ENCODE results near the gene POPDC3.
"Not testable (repeated sequence)": the region's sequence is repeated elsewhere in the genome, so short reads cannot be mapped to it uniquely, and the experiment has no call there.

POPDC3 gene

GRCh38 chr6:105194591-105194990, 14.8 kb upstream of the POPDC3 start:
- no peak for DNase-seq

GRCh38 chr6:105194106-105194505, 14.3 kb upstream of the POPDC3 start:
- no peak for DNase-seq

DNA sequence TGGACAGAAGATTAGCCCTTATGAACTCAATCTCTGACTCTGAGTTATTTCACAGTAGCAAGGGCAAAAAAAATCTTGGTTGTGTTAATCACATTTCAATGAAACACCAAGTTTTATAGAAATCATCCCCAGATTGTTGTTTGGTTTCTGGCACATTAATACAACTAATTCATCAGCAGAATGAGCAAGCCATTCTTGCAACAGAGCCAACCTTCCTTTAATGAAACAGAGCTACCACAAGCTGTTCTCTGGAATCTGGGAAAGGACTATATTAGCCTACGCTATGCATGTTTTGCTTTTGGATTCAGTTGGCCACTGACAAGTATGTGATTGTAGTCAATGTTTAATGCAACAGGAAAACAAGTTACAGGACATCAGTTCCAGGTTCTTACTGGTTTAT, 13.8 kb upstream of the POPDC3 start:
- no peak for DNase-seq

DNA sequence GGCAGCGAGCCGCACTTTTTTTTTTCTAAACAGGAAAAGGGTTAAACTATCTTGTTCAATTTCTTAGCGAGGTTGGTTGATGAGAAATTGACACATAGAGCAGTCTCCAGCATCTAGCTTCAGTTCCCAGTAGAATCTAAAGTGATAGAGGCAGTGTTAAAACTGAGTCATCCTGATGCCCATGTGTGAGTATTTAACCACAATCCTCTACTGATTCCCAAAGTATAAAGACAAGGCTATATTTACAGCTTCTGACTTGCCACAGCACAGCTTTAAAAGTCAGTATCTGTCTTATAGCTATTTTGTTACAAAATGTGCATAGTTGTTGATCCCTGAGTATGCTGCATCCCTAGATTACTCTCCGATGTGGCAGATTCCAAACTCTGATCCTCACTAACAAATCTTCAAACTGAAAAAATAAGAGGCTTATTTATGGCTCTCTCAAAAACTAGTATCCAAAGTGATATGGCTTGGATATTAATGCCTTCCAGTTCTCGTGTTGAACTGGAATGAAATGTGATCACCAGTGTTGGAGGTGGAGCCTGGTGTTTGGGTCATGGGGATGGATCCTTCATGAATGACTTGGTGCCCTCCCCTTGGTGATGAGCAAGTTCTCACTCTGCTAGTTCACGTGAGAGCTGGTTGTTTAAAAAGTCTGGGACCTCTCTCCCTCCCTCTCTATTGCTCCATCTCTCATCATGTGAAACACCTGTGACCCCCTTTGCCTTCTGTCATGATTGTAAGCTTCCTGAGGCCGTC, 13.1 kb upstream of the POPDC3 start:
- DNase-seq, result no peak

- no peak for DNase-seq
Measured at GRCh38 chr6:105191351-105191750, 11.5 kb upstream of the POPDC3 start.

DNA sequence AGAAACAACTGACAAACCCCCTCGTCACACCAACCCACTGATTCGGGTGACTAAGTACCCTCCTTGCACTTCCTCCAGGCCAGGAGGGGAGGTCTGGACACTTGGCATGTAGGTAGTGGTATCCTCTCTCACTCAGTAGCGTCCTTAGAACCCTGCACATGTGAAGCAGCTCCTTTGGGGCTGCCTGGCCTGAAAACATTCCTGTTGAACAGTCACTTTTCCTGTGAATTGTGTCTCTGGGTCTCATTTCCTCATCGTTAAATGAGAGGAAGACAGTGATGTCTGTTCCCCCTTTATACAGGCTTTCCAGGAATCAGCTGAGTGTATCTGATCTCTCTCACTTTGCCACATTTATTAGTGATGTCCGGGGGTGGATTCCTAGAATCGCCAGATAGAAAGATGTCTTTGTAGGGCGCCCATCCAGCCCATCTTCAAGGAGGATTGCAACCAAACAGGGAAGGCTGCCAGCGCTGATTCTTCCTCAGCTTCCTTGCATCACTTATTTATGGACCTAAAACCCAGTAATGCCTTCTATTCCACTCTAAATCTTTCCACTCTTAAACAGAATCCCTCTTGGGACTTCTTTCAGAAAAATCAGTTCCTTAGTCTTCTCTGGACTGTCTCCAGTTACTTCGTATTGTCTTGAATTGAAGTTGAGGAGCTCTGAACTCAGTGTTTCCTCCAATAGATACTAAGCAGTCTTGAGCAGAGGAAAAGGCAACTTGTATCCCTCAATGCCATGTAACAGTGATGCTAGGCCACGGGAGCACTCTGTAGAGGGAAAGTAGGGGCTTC, 9.4 kb upstream of the POPDC3 start:
- DNase-seq, result no peak

- no peak for DNase-seq
Measured at GRCh38 chr6:105188251-105188650, 8.4 kb upstream of the POPDC3 start.

DNA sequence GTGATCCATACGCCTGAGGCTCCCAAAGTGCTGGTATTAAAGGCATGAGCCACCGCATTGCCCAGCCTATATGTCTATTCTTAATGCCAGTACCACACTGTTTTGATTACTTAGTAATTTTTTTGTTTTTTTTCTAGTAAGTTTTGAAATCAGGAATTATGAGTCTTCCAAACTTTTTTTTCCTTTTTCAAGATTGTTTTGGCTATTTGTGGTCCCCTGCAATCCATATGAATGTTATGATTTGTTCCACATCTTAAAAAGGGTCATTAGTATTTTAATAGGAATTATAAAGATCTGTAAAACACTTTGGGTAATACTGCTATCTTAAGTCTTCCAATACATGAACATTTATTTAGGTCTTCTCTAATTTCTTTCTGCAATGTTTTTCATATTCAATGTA, 6.8 kb upstream of the POPDC3 start:
- no peak for DNase-seq

DNA sequence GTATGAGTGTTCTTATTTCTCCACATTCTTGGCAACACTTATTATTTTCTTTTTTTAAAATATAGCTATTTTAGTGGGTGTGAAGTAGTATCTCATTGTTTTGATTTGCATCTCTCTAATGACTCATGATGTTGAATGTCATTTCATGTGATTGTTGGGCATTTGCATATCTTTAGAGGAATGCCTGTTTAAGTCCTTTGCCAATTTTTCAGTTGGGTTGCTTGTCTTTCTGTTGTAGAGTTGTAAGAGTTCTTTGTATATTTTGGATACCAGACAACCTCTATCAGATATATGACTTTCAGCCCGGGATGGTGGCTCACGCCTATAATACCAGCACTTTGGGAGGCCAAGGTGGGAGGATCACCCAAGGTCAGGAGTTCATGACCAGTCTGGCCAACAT, 5.1 kb upstream of the POPDC3 start:
- DNase-seq, result no peak

- no peak for DNase-seq
Measured at GRCh38 chr6:105181981-105182515, 2.2 kb upstream of the POPDC3 start.

- no peak for DNase-seq
Measured at GRCh38 chr6:105178636-105179035, 1.2 kb downstream of the POPDC3 start.

GRCh38 chr6:105178110-105178509, 1.7 kb downstream of the POPDC3 start:
- DNase-seq, result no peak

- no peak for DNase-seq
Measured at GRCh38 chr6:105177556-105177955, 2.3 kb downstream of the POPDC3 start.

- no peak for DNase-seq
Measured at GRCh38 chr6:105174512-105174911, 5.3 kb downstream of the POPDC3 start.

- not testable (repeated sequence) for DNase-seq
Measured at GRCh38 chr6:105172515-105172914, 7.3 kb downstream of the POPDC3 start.

GRCh38 chr6:105170059-105170458, 9.8 kb downstream of the POPDC3 start:
- DNase-seq, result no peak

- DNase-seq, result no peak
Measured at GRCh38 chr6:105167914-105168313, 11.9 kb downstream of the POPDC3 start.

- no peak for DNase-seq
Measured at GRCh38 chr6:105164418-105164817, 15.4 kb downstream of the POPDC3 start.

- no peak for DNase-seq
Measured at GRCh38 chr6:105163183-105163582, 16.6 kb downstream of the POPDC3 start.

DNA sequence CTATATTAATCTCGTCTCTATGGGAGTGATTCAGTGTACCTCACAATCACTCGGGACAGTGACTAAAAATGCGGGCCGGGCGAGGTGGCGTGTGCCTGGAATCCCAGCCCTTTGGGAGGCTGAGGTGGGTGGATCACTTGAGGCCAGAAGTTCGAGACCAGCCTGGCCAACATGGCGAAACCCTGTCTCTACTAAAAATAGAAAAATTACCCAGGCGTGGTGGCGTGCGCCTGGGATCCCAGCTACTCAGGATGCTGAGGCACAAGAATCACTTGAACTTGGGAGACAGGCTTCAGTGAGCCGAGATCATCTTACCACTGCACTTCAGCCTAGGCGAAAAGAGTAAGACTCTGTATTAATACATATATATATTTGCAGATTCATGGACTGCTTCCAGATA, 17.4 kb downstream of the POPDC3 start:
- DNase-seq, result no peak

DNA sequence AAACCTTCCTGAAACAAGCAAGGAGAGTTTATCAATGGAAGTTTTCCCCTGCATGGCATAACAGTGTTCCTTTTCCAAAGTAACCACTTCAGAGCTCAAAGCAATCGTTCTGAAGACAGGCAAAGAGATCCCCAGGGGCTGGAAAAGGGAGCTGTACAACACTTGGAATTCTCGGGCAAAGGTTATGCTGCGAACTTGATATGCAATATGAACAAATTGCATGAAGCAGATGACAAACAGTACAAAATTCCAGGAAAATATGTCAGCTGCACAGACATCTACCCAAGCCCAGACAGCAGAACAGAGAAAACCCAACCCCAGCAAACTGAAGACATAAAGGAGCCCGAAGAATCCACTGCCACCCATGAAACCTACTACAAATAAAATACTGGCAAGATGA, 18.4 kb downstream of the POPDC3 start:
- DNase-seq, result no peak

- DNase-seq, result no peak
Measured at GRCh38 chr6:105153676-105154075, 26.1 kb downstream of the POPDC3 start.

- DNase-seq, result no peak
Measured at GRCh38 chr6:105152880-105153279, 26.9 kb downstream of the POPDC3 start.

GRCh38 chr6:105151644-105152043, 28.2 kb downstream of the POPDC3 start:
- DNase-seq, result no peak

All from CD4-positive, alpha-beta T cell treated with Interleukin-15 for 1 hour (primary cell).